GM19397 (cell line): ENCODE results near the gene GPR4.

Source experiments
- ATAC-seq: cut with Tn5 transposase; IDR thresholded peaks from one replicate; pipeline ENCODE4 v1.9.1; 2021; ENCODE audit warnings: mild to moderate bottlenecking, moderate library complexity; ENCODE audit not compliant: unreplicated experiment

Gene GPR4

DNA sequence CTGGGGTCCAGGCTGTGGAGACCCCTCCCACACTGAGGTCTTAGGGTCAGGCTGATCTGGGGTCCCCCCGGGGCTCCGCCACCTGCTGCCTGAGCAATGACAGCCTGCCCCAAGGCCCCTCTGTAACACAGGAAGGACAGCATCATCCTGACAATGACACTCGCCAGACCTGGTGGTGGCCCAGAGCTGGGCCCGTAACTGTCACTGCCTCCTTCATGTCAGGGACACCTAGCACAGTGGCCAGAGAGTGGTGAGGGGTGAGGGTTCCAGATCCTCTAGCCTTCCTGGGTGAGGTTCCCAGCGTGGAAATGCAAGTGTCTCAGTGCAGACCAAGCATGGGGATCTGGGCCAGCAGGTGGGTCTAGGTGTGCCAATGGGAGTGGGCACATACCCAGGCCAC is 45.2 kb downstream of the GPR4 start:
- no peak for ATAC-seq

DNA sequence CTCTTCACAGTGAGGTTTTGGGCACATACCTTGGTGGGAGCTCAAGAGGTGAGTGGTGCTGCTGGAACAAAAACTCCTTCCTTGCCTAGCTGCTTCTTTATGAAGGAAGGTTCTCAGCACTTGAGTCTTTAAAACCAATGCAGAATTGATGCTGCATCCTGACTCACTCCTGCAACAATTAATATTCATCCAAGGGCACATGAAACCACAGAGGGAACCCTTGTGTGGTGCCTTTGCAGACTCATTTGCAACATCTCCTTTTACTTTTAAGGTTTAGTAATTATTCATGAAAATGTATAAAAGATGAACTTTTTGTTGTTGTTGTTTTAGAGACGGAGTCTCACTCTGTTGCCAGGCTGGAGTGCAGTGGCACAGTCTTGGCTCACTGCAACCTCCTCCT is 47.5 kb downstream of the GPR4 start:
- ATAC-seq: no peak

DNA sequence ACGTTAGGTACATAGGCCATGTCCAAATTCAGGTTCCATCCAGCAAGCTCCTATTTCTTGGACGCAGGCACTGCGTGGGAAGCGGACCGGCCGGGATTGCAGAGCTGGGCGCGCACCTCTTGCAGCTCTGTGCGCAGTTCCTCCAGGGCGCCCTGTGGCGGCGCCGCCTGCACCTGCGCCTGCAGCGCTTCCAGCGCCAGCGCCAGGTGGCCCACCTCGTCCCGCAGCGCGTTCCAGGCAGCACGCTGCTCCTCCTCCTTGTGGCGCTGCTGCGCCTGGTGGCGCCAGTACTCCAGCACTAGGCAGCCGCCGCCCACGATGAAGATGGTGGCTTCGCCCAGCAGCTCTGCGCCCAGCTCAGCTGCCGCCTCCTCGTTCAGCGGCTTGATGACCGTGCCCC is 48.5 kb downstream of the GPR4 start:
- no peak for ATAC-seq

DNA sequence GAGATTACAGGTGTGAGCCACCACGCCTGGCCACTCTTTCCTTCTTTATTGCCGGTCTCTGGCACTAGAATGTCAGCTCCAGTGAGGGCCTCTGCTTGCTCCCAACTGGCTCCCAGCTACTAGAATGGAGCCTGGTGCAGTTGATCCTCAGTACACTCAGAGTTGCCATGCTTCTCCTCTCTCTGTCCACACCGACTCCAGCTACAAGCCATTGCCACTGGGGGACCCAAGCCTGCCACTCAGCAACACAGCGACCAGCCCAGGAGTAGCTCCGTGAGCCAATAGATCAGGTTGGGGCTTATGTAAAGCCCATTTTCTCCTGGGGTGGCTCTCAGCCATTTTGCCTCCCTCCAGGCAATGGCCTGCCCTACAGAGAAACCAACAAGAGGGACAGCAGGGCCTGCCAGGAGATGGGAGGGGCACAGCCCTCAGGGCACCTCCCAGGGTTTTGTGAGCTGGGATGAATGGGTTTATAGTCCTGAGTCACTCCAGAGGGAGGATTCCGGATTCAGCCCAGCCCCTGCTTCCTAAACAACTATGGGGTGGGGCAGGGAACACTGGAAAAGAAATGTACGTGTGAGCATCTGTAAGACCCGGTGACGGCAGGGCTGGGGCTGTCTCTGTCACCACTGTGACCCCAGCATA is 53.9 kb downstream of the GPR4 start:
- no peak for ATAC-seq

DNA sequence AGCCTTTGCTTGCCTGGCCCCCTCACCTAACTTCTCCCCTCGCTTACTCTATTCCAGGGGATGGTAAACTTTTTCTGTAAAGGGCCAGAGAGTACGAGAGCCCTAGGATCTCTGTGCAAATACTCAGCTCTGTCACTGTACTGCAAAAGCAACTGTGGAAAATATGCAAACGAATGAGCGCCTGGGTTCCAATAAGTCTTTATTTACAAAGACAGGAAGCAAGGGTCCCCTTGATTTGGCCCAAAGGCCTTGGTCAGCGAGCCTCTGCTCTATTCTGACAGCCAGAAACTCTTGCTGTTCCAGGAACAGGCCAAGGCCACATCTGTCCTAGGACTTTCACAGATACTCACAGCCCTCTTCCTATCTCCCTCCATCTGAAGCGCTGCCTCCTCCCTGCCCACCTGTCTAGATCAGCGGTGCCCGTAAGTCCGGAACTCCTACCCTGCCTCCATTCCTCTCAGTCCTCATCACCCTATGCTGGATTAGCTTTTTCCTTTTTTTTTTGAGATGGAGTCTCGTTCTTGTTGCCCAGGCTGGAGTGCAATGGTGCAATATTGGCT is 54.7 kb downstream of the GPR4 start:
- no peak for ATAC-seq

DNA sequence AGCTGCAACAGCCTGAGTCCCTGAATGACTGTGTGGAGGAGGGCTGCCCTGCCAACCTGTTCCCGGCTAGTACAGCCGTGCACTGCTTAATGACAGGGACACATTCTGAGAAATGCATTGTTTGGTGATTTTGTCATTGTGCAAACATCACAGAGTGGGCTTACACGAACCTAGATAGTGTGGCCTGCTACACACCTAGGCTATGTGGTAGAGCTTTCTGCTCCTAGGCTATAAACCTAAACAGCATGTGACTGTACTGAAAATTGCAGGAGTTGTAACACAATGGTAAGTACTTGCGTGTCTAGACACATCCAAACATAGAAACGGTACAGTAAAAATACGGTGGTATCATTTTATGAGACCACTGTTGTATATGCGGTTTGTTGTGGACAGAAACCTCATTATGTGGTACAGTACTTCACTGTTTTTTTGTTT is 59.8 kb downstream of the GPR4 start:
- ATAC-seq: no peak
